GM12892 (cell line): ENCODE results near the gene YY1AP1.

Experiments
- POLR2A ChIP-seq: IDR thresholded peaks from 2 replicates; pipeline ENCODE4 v1.6.1; 2011; ENCODE audit warnings: low read depth, low read length, control low read depth
- POLR2AphosphoS5 ChIP-seq: IDR thresholded peaks from 2 replicates; pipeline ENCODE4 v1.6.1; 2011; ENCODE audit warnings: low read depth, low read length, control low read depth
- TAF1 ChIP-seq: IDR thresholded peaks from 2 replicates; pipeline ENCODE4 v1.6.1; 2011; ENCODE audit warnings: low read depth, mild to moderate bottlenecking, control low read depth, low read length, borderline replicate concordance

GRCh38 chr1:155669233-155670162 is 19.1 kb downstream of the YY1AP1 start:
- TF ChIP-seq POLR2A, result no peak
- no peak for TF ChIP-seq POLR2AphosphoS5
- no peak for TF ChIP-seq TAF1
